Measurements from ENCODE around the gene HAUS8.

Gene HAUS8

DNA sequence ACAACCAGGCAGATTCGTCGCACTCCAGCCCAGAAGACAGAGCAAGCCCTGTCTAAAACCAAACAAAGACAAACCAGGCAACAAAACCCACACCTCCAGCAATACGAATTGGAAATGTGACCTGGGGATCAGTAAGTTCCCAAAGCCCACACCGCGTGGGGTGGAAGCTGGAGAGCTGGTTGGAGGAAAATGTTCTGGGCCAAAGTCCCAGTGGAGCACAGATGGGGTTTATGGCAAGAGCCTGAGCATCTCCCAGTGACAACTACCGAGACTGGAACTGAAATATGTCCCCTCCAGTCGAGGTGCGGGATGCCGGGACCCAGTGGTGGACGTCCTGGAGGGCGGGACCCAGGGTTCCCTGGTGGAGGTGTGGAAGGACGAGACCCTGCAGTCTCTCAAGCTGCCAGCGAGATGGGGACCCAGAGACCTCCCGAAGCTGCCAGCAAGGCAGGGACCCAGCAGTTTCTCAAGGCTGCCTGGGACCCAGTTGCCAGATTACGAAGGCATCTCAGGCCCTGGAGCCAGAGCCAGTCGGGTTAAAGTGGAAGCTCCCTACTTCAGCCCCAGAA is 26.3 kb downstream of the HAUS8 start:
- TF ChIP-seq, protein P1, sequence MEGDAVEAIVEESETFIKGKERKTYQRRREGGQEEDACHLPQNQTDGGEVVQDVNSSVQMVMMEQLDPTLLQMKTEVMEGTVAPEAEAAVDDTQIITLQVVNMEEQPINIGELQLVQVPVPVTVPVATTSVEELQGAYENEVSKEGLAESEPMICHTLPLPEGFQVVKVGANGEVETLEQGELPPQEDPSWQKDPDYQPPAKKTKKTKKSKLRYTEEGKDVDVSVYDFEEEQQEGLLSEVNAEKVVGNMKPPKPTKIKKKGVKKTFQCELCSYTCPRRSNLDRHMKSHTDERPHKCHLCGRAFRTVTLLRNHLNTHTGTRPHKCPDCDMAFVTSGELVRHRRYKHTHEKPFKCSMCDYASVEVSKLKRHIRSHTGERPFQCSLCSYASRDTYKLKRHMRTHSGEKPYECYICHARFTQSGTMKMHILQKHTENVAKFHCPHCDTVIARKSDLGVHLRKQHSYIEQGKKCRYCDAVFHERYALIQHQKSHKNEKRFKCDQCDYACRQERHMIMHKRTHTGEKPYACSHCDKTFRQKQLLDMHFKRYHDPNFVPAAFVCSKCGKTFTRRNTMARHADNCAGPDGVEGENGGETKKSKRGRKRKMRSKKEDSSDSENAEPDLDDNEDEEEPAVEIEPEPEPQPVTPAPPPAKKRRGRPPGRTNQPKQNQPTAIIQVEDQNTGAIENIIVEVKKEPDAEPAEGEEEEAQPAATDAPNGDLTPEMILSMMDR (IDR thresholded peaks at IDR 0.05; ENCODE audit: insufficient read depth, missing control alignments) = no peak
- DNase-seq (ENCODE audit: insufficient read length, low spot score) = no peak
- no peak for FAIRE-seq

DNA sequence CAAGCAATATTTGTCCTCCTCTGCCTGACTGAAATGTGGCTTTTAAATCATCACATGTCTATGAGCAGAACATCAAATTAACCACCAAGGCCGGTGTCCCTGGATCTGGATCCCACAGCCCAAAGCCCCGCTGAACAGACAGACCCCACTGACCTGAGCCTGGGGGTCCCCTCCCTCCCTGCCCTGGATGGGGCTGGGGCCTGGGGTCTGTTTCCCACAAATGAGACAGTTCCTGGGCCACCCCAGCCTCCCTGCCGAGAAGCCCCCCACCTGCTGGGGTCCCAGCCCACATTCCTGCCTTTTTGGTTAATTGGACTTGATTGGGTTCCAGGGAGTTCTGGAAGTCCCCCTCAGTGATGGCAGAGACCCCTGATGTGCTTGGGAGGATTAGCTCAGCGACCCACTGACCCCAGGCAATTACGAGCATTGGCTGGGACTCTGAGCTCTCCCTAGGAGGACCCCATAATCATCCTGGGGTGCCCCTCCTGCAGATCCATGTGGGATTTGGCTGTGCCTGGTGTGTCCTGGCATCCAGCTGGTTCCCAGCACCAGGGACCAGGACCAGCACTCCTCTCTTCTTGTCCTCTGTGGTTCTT is 29.2 kb downstream of the HAUS8 start:
- TF ChIP-seq, protein P1 (IDR thresholded peaks at IDR 0.05; ENCODE audit: insufficient read depth, missing control alignments) = no peak
- FAIRE-seq = no peak
- no peak for DNase-seq (ENCODE audit: insufficient read length, low spot score)

DNA sequence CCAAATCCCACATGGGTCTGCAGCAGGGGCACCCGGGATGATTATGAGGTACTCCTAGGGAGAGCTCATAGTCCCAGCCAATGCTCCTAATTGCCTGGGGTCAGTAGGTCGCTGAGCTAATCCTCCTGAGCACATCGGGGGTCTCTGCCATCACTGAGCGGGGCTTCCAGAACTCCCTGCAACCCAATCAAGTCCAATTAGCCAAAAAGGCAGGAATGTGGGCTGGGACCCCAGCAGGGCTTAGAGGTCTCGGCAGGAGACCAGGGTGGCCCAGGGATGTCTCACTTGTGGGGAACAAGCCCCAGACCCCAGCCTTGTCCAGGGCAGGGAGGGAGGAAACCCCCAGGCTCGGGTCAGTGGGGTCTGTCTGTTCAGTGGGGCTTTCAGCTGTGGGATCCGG is 31.5 kb downstream of the HAUS8 start:
- FAIRE-seq (no peak), DNase-seq (ENCODE audit: insufficient read length, low spot score) (no peak)
- TF ChIP-seq, protein P1 (IDR thresholded peaks at IDR 0.05; ENCODE audit: insufficient read depth, missing control alignments) = no peak

DNA sequence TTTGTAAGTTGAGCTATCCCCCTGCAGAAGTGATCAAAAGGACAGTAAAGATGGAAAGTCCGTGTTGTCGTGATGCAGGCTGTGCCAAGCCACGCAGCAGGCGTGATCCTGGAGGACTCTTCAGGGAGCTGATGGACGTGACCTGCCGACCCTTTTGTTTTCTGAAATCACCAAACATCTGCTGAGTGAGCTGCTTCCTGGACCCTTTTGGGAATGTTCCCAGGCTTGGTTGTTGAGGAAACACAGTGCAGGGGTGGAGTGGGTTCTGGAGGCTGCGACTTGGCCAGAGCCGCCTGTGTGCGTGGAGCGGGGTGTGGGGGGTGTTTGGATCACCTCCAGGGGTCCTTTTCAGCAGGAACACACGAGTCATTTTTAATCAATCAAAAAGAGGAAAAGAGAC is 33.3 kb downstream of the HAUS8 start:
- DNase-seq (ENCODE audit: insufficient read length, low spot score) = no peak

DNA sequence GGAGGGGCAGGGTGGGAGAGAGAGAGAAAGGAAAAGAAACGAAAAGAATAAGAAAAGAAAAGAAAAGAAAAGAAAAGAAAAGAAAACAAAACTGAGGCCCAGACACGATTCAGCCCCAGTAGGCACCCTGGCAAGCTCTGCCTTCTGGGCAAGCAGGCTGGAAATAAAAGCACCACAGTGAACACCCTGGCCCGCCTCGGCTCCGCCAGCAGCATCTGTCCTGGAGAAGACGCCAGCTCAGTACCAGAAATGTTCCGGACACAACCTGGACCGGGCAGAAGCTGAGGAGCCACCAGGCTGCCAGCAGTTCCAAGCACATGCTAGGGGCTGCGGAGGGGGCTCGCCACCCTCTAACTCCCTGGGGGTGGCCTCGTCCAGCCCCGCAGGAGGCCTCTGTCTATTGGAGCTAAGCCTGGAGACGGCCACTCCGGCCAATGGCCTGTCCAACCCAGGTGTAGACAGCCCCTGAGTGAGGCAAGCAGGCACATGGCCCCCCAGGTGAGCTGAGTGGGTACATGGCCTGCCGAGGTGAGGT is 37.2 kb downstream of the HAUS8 start:
- TF ChIP-seq, protein P1 (IDR thresholded peaks at IDR 0.05; ENCODE audit: insufficient read depth, missing control alignments) = no peak
- FAIRE-seq = no peak
- DNase-seq (ENCODE audit: insufficient read length, low spot score) = no peak

More for the DNA sequence above, 33.3 kb downstream of the HAUS8 start:
- no peak for FAIRE-seq
- TF ChIP-seq, protein P1 (IDR thresholded peaks at IDR 0.05; ENCODE audit: insufficient read depth, missing control alignments) = no peak

DNA sequence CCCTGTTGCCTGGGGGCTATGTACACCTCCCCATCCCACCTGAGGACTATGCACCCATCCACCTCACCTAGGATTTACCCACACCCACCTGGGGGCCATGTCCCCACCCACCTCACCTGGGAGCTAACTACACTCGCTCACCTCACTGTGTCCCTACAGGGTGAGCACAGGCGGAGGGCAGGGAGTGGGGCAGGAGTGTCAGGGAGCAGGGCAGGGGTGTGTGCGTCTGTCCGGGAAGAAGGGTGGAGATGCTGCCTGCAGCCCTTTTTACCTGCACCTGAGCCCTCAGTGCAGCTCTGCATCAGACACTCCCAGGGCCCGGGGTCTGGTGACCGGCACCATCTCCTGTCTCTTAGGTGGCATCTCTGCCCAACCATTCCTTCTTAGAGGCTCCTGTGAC is 38.1 kb downstream of the HAUS8 start:
- FAIRE-seq (no peak), DNase-seq (ENCODE audit: insufficient read length, low spot score) (no peak)
- TF ChIP-seq, protein P1 (IDR thresholded peaks at IDR 0.05; ENCODE audit: insufficient read depth, missing control alignments) = no peak

DNA sequence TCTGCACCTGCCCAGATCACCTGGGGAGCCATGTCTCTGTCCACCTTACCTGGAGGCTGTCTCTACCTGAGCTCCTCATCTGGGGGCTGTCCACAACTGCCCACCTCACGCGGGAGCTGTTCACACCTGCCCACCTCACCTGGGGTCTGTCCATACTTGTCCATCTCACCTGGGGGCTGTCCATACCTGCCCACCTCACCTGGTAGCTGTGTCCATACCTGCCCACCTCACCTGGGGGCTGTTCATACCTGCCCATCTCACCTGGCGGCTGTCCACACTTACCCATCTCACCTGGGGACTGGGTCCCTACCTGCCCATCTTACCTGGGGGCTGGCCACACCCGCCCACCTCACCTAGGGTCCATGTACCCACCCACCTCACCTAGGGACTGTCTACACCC is 38.6 kb downstream of the HAUS8 start:
- DNase-seq (ENCODE audit: insufficient read length, low spot score) = no peak
- TF ChIP-seq, protein P1 (IDR thresholded peaks at IDR 0.05; ENCODE audit: insufficient read depth, missing control alignments) = no peak
- FAIRE-seq = no peak

Measured in D721Med (cell line).